Astrocyte (in vitro differentiated cells and primary cell): ENCODE measurements around the gene OTOG. TPM values are rescaled to one million over a fixed set of nuclear protein-coding genes. Genes with fewer than 3 reads are reported as not detected.

Source experiments
- DNase-seq: peaks from one replicate; pipeline ENCODE4 v3.0.0-alpha.2; 2010; ENCODE audit warnings: low read depth
- FAIRE-seq: peaks from 2 replicates; lab custom pipeline; 2011; peaks lifted over from hg19 to GRCh38; lab: Jason Lieb, UNC
- H2AFZ ChIP-seq: 2 replicates; pipeline ENCODE4 v1.6.0; 2012; ENCODE audit warnings: low read depth, low read length, inconsistent platforms
- H3K27ac ChIP-seq: 2 replicates; pipeline ENCODE4 v1.5.1; 2011; ENCODE audit warnings: low read depth, low read length, inconsistent platforms
- H3K27me3 ChIP-seq: 2 replicates; pipeline ENCODE4 v1.6.0; 2011; ENCODE audit warnings: low read length, inconsistent platforms; ENCODE audit not compliant: insufficient read depth
- H3K36me3 ChIP-seq: 2 replicates; pipeline ENCODE4 v1.5.1; 2011; ENCODE audit warnings: low read length, inconsistent platforms; ENCODE audit not compliant: insufficient read depth
- H3K4me1 ChIP-seq: 2 replicates; pipeline ENCODE4 v1.5.1; 2011; ENCODE audit warnings: low read length, inconsistent platforms; ENCODE audit not compliant: insufficient read depth
- H3K4me2 ChIP-seq: 2 replicates; pipeline ENCODE4 v1.6.0; 2012; ENCODE audit warnings: low read length, inconsistent platforms
- H3K4me3 ChIP-seq: 2 replicates; pipeline ENCODE4 v1.5.1; 2011; ENCODE audit warnings: low read depth, mild to moderate bottlenecking, low read length, inconsistent platforms; ENCODE audit not compliant: insufficient read depth
- H3K79me2 ChIP-seq: 2 replicates; pipeline ENCODE4 v1.6.0; 2012; ENCODE audit warnings: mild to moderate bottlenecking, low read length, inconsistent platforms; ENCODE audit not compliant: insufficient read depth
- H3K9ac ChIP-seq: 2 replicates; pipeline ENCODE4 v1.6.0; 2012; ENCODE audit warnings: mild to moderate bottlenecking, low read length, inconsistent platforms
- H3K9me3 ChIP-seq: 2 replicates; pipeline ENCODE4 v1.5.1; 2012; ENCODE audit warnings: low read depth, mild to moderate bottlenecking, low read length, inconsistent platforms; ENCODE audit not compliant: insufficient read depth
- H4K20me1 ChIP-seq: 2 replicates; pipeline ENCODE4 v1.6.0; 2012; ENCODE audit warnings: low read length, inconsistent platforms; ENCODE audit not compliant: insufficient read depth
- H3K27ac Mint-ChIP-seq: one replicate; pipeline ENCODE4 v1.8.0; 2021; ENCODE audit warnings: mild to moderate bottlenecking, mixed read lengths; ENCODE audit not compliant: unreplicated experiment
- H3K27me3 Mint-ChIP-seq: one replicate; pipeline ENCODE4 v1.8.0; 2021; ENCODE audit warnings: low read depth, mixed read lengths; ENCODE audit not compliant: unreplicated experiment
- H3K36me3 Mint-ChIP-seq: one replicate; pipeline ENCODE4 v1.8.0; 2021; ENCODE audit warnings: low read depth, mixed read lengths; ENCODE audit not compliant: unreplicated experiment
- H3K4me1 Mint-ChIP-seq: one replicate; pipeline ENCODE4 v1.8.0; 2021; ENCODE audit warnings: low read depth, mixed read lengths; ENCODE audit not compliant: unreplicated experiment
- H3K4me3 Mint-ChIP-seq: one replicate; pipeline ENCODE4 v1.8.0; 2021; ENCODE audit warnings: mild to moderate bottlenecking, moderate library complexity, mixed read lengths; ENCODE audit not compliant: unreplicated experiment
- H3K9me3 Mint-ChIP-seq: one replicate; pipeline ENCODE4 v1.8.0; 2021; ENCODE audit warnings: mild to moderate bottlenecking, mixed read lengths; ENCODE audit not compliant: unreplicated experiment
- CTCF ChIP-seq: IDR thresholded peaks from 2 replicates; pipeline ENCODE4 v1.5.1; 2011; ENCODE audit warnings: low read depth, mild to moderate bottlenecking, inconsistent platforms, low read length, moderate library complexity; ENCODE audit not compliant: insufficient read depth
- EZH2 ChIP-seq: IDR thresholded peaks from 2 replicates; pipeline ENCODE4 v1.6.1; 2012; ENCODE audit warnings: mild to moderate bottlenecking, low read length, inconsistent platforms; ENCODE audit not compliant: insufficient read depth
- total RNA-seq: library from RNA; stranded (reverse); gene quantifications from 2 replicates; pipeline ENCODE4 v1.2.1, GENCODE V29; 2021

OTOG gene
- total RNA-seq, 1 donor from 2014 or later = not detected

- H3K9me3 Mint-ChIP-seq = peaks cover 2% of the 10 kb centered on the region
- no peaks in the 10 kb centered on the region for H3K4me1 Mint-ChIP-seq
- H3K9ac ChIP-seq = no peak overlapping the region
- no peak overlapping the region for H3K4me3 ChIP-seq
- no peaks in the 10 kb centered on the region for H3K27me3 ChIP-seq
- no peaks in the 10 kb centered on the region for H3K79me2 ChIP-seq
- peaks cover 63% of the 10 kb centered on the region for H3K27me3 Mint-ChIP-seq
- H3K9me3 ChIP-seq = no peaks in the 10 kb centered on the region
- no peak overlapping the region for H3K4me2 ChIP-seq
- no peak overlapping the region for H2AFZ ChIP-seq
- peaks cover 2% of the 10 kb centered on the region for H3K36me3 Mint-ChIP-seq
- no peak overlapping the region for H3K27ac ChIP-seq
- no peak overlapping the region for H3K27ac Mint-ChIP-seq
- no peak for DNase-seq
- H4K20me1 ChIP-seq = no peaks in the 10 kb centered on the region
- no peaks in the 10 kb centered on the region for H3K36me3 ChIP-seq
- H3K4me1 ChIP-seq = no peaks in the 10 kb centered on the region
- no peak overlapping the region for H3K4me3 Mint-ChIP-seq
- no peak for FAIRE-seq
- TF ChIP-seq EZH2 (no peak), CTCF (no peak)
Measured at GRCh38 chr11:17600316-17601255, 53.5 kb downstream of the OTOG start.

DNA sequence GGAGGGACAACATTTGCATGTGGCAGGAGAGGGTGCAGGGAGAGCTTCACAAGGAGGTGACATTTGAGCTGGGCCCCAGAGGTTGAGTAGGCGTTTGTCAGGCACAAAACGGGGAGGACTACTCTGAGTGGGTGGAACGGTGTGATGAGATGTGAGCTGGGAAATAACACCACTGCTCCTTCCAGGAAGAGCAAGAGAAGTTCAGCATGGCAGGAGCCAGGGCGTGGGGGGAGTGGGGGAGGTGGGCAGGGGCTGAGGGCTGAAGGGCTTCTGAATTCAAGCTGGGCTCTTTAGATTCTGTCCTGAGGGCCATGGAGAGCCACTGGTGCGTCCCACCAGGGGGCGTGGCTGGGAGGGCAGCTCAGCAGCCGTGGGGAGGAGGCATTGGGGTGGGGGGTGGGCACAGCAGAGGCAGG lies 54.2 kb downstream of the OTOG start:
- Histone ChIP-seq H4K20me1 (no peaks in the 10 kb centered on the region), H3K27me3 (no peaks in the 10 kb centered on the region), H3K9ac (no peak overlapping the region), H3K9me3 (no peaks in the 10 kb centered on the region), H3K4me3 (no peak overlapping the region), H3K4me1 (no peaks in the 10 kb centered on the region), H3K79me2 (no peaks in the 10 kb centered on the region), H2AFZ (no peak overlapping the region), H3K4me2 (no peak overlapping the region), H3K36me3 (no peaks in the 10 kb centered on the region), H3K27ac (no peak overlapping the region)
- Mint-ChIP-seq H3K27me3 (peaks cover 63% of the 10 kb centered on the region), H3K36me3 (no peaks in the 10 kb centered on the region), H3K9me3 (peaks cover 2% of the 10 kb centered on the region), H3K4me3 (no peak overlapping the region), H3K4me1 (no peaks in the 10 kb centered on the region), H3K27ac (no peak overlapping the region)
- DNase-seq (no peak), FAIRE-seq (no peak)
- no peak for TF ChIP-seq CTCF
- TF ChIP-seq EZH2 = no peak

GRCh38 chr11:17601676-17602075 lies 54.6 kb downstream of the OTOG start:
- Mint-ChIP-seq H3K27me3 (peaks cover 63% of the 10 kb centered on the region), H3K36me3 (no peaks in the 10 kb centered on the region), H3K9me3 (no peaks in the 10 kb centered on the region), H3K4me1 (no peaks in the 10 kb centered on the region), H3K4me3 (no peak overlapping the region), H3K27ac (no peak overlapping the region)
- no peaks in the 10 kb centered on the region for H3K9me3 ChIP-seq
- TF ChIP-seq CTCF = no peak
- TF ChIP-seq EZH2 = no peak
- no peak overlapping the region for H3K27ac ChIP-seq
- H3K27me3 ChIP-seq = no peaks in the 10 kb centered on the region
- H3K4me1 ChIP-seq = no peaks in the 10 kb centered on the region
- H3K4me3 ChIP-seq = no peak overlapping the region
- H3K4me2 ChIP-seq = no peak overlapping the region
- no peak overlapping the region for H3K9ac ChIP-seq
- H2AFZ ChIP-seq = no peak overlapping the region
- no peaks in the 10 kb centered on the region for H3K79me2 ChIP-seq
- FAIRE-seq (no peak), DNase-seq (no peak)
- H3K36me3 ChIP-seq = no peaks in the 10 kb centered on the region
- H4K20me1 ChIP-seq = no peaks in the 10 kb centered on the region
